Stomach (tissue), 9 donors: ENCODE measurements around the gene WDR82. TPM values are rescaled to one million over a fixed set of nuclear protein-coding genes. Genes with fewer than 3 reads are reported as not detected.

ENCODE experiments used
- DNase-seq, 2 donors: peaks; one replicate each; pipeline versions ENCODE4 v3.0.0 to v3.0.0-alpha.2; 2013 to 2019
- H3K27ac ChIP-seq, 5 donors: fragments of 200-600 bp in 4 of 5; sonication (generic) in 4 of 5; one replicate each; pipeline ENCODE4 v1.5.1; 2013 to 2019; ENCODE audit warnings: mild to moderate bottlenecking in 1 of 5, moderate library complexity in 1 of 5
- H3K27me3 ChIP-seq, 3 donors: fragments of 200-600 bp; sonication (generic); one replicate each; pipeline ENCODE4 v1.5.1; 2017 to 2019; ENCODE audit warnings: mixed run types in 1 of 3
- H3K36me3 ChIP-seq, 4 donors: fragments of 200-600 bp; sonication (generic); 1 replicate in 3 of 4; 2 replicates in 1 of 4; pipeline ENCODE4 v1.5.1; 2016 to 2019
- H3K4me1 ChIP-seq, 4 donors: fragments of 200-600 bp; sonication (generic); one replicate each; pipeline ENCODE4 v1.5.1; 2016 to 2019
- H3K4me3 ChIP-seq, 4 donors: fragments of 200-600 bp; sonication (generic) in 3 of 4; one replicate each; pipeline ENCODE4 v1.5.1; 2016 to 2019; ENCODE audit warnings: mild to moderate bottlenecking in 1 of 4
- H3K9me3 ChIP-seq, 4 donors: fragments of 200-600 bp; sonication (generic); one replicate each; pipeline ENCODE4 v1.5.1; 2016 to 2019
- CTCF ChIP-seq, 7 experiments: fragments of 450-650 bp in 4 of 7; fragments of 200-600 bp in 3 of 7; sonication (generic) in 3 of 7; IDR thresholded peaks; one replicate each; pipeline ENCODE4 v1.5.1; 2016 to 2019; ENCODE audit warnings: antibody characterized with exemption in 7 of 7, control low read depth in 2 of 7, mild to moderate bottlenecking in 1 of 7
- EP300 ChIP-seq: sonication (generic); formaldehyde crosslinking; IDR thresholded peaks from one replicate; pipeline ENCODE4 v1.6.1; 2017; ENCODE audit warnings: antibody characterized with exemption
- POLR2A ChIP-seq, 4 donors: fragments of 450-650 bp; IDR thresholded peaks; one replicate each; pipeline ENCODE4 v1.6.1; 2016; ENCODE audit warnings: antibody characterized with exemption in 4 of 4, control low read depth in 2 of 4, mild to moderate bottlenecking in 1 of 4, moderate library complexity in 1 of 4
- POLR2AphosphoS5 ChIP-seq, 3 donors: sonication (generic); formaldehyde crosslinking; IDR thresholded peaks; one replicate each; pipeline ENCODE4 v1.6.1; 2016; ENCODE audit warnings: antibody characterized with exemption in 3 of 3
- WGBS, 5 donors: extraction: QIAGEN DNeasy Blood & Tissue Kit in 3 of 5; methylation state at CpG; one replicate each; pipeline versions ENCODE4 v1.1.5 to v1.1.7; 2013 to 2018; 5-methylcytosine and 5-hydroxymethylcytosine counted together
- intact Hi-C: fragments of 100-400 bp; cut with DNase I; formaldehyde crosslinking; loops from one replicate; pipeline ENCODE4 v1.15.1; 2023; ENCODE audit warnings: low total_unique reads
- polyA plus RNA-seq, 3 donors: library from polyadenylated mRNA; stranded (reverse); fragments of 200-250 nt; gene quantifications; one replicate each; pipeline ENCODE4 v1.2.3, GENCODE V29; 2013
- small RNA-seq, 4 donors: library from RNA; depleted of rRNA; stranded (forward); fragments of <200 nt; gene quantifications; one replicate each; pipeline ENCODE3, GENCODE V24; 2016
- total RNA-seq, 5 donors: library from RNA; depleted of rRNA; stranded (reverse); fragments of >200 nt; gene quantifications; one replicate each; pipeline versions ENCODE4 v1.1.0 to v1.2.3, GENCODE V29; 2014 to 2016
- donor health status: healthy with polysubstance abuse.
- donor health status: Bipolar disorder and iron deficiency.
- donor health status: healthy.

The WDR82 gene
- total and polyA plus RNA-seq, 8 donors, result 8.2 to 64.8 (median 29.2) TPM

GRCh38 chr3:52210037-52210436 is 68.4 kb downstream of the WDR82 start:
- H3K27me3 ChIP-seq, result no peaks in the 10 kb centered on the region
- no peak overlapping the region for H3K4me3 ChIP-seq
- DNase-seq, result no peak
- H3K4me1 ChIP-seq, result peaks cover 0 to 38% (median 7%) of the 10 kb centered on the region in 4 donors
- H3K36me3 ChIP-seq, result peaks cover 94 to 100% (median 100%) of the 10 kb centered on the region in 4 donors
- H3K9me3 ChIP-seq, result no peaks in the 10 kb centered on the region
- peak overlapping the region in 3 of 5 donors; percentile 35 to 60 (median 54) for H3K27ac ChIP-seq
- no peak for TF ChIP-seq POLR2A (IDR thresholded peaks at IDR 0.05)
- no peak for TF ChIP-seq EP300
- TF ChIP-seq POLR2AphosphoS5 (IDR thresholded peaks at IDR 0.05), result no peak
- TF ChIP-seq CTCF (IDR thresholded peaks at IDR 0.05), result no peak
- intact Hi-C loops, result no loop called here

- Histone ChIP-seq H3K4me3 (no peak overlapping the region), H3K36me3 (peaks cover 91 to 100% (median 100%) of the 10 kb centered on the region in 4 donors), H3K4me1 (peaks cover 7 to 52% (median 15%) of the 10 kb centered on the region in 4 donors), H3K27ac (no peak overlapping the region), H3K27me3 (no peaks in the 10 kb centered on the region), H3K9me3 (no peaks in the 10 kb centered on the region)
- no peak for DNase-seq
- intact Hi-C loops, result no loop called here
- no peak for TF ChIP-seq POLR2A (IDR thresholded peaks at IDR 0.05)
- WGBS, 5 donors, result 81 to 92% (median 89%) methylated on average over 4 of the region's 4 CpGs
These were observed 69.9 kb downstream of the WDR82 start for GRCh38 chr3:52208556-52208955.

GRCh38 chr3:52205727-52206372 is 72.6 kb downstream of the WDR82 start:
- TF ChIP-seq POLR2AphosphoS5 (IDR thresholded peaks at IDR 0.05), result no peak
- TF ChIP-seq POLR2A (IDR thresholded peaks at IDR 0.05), result no peak
- TF ChIP-seq CTCF (IDR thresholded peaks at IDR 0.05), result no peak
- no peak for TF ChIP-seq EP300
- Histone ChIP-seq H3K4me1 (peaks cover 7 to 58% (median 22%) of the 10 kb centered on the region in 4 donors), H3K36me3 (peaks cover 78 to 98% (median 96%) of the 10 kb centered on the region in 4 donors), H3K27me3 (no peaks in the 10 kb centered on the region), H3K9me3 (no peaks in the 10 kb centered on the region), H3K4me3 (no peak overlapping the region), H3K27ac (no peak overlapping the region)
- intact Hi-C loops, result no loop called here
- whole genome bisulfite sequencing, 5 donors, result 80 to 89% (median 87%) methylated on average over 6 of the region's 6 CpGs
- DNase-seq, result no peak

Small RNA genes within 50 kb of the gene (small RNA-seq; reads per million reads assigned to genes)
- 0 to 0.31 (median 0.05) reads per million in 4 donors for gene MIR135A1
- gene MIRLET7G, result 1,352 to 2,970 (median 1,766) reads per million in 4 donors

Other genes starting within 250 kb of the WDR82 start
- gene DUSP7, start 222.1 kb downstream of the WDR82 start, total RNA-seq, result 10 to 100 TPM in 1 of 5 donors, 1 to 10 TPM in 3, under 1 TPM in 1; 0.58 to 23.7 (median 4.6) TPM
- 10 to 100 TPM in 1 of 3 donors, 1 to 10 TPM in 2; 4.9 to 11.2 (median 5.1) TPM for gene DUSP7, start 222.1 kb downstream of the WDR82 start, polyA plus RNA-seq
- gene POC1A, start 124.2 kb downstream of the WDR82 start, total RNA-seq, result 10 to 100 TPM in 1 of 5 donors, 1 to 10 TPM in 3, not detected in 1; 1.8 to 23.2 (median 3.5) TPM
- gene POC1A, start 124.2 kb downstream of the WDR82 start, polyA plus RNA-seq, result 1 to 10 TPM; 3.0 to 4.4 (median 3.5) TPM
- 10 to 100 TPM; 19.6 to 75.3 (median 33.4) TPM for gene ALAS1, start 80.5 kb downstream of the WDR82 start, total RNA-seq
- gene ALAS1, start 80.5 kb downstream of the WDR82 start, polyA plus RNA-seq, result 10 to 100 TPM; 35.6 to 59.1 (median 42.7) TPM
- gene TLR9, start 53.0 kb downstream of the WDR82 start, total RNA-seq, result not detected
- under 1 TPM in 1 of 3 donors, not detected in 2; 0.18 TPM for gene TLR9, start 53.0 kb downstream of the WDR82 start, polyA plus RNA-seq
- gene TWF2, start 39.5 kb downstream of the WDR82 start, total RNA-seq, result 100 to 1,000 TPM in 1 of 5 donors, 10 to 100 TPM in 4; 18.7 to 237 (median 39.1) TPM
- gene TWF2, start 39.5 kb downstream of the WDR82 start, polyA plus RNA-seq, result 10 to 100 TPM; 37.5 to 58.7 (median 40.8) TPM
- 10 to 100 TPM in 3 of 5 donors, 1 to 10 TPM in 2; 7.9 to 44.9 (median 11.0) TPM for gene PPM1M, start 32.9 kb downstream of the WDR82 start, total RNA-seq
- 10 to 100 TPM; 16.4 to 25.7 (median 19.8) TPM for gene PPM1M, start 32.9 kb downstream of the WDR82 start, polyA plus RNA-seq
- gene GLYCTK, start 9.2 kb upstream of the WDR82 start, total RNA-seq, result 10 to 100 TPM; 16.7 to 55.0 (median 19.2) TPM
- 10 to 100 TPM in 2 of 3 donors, 1 to 10 TPM in 1; 9.1 to 26.9 (median 14.6) TPM for gene GLYCTK, start 9.2 kb upstream of the WDR82 start, polyA plus RNA-seq
- gene DNAH1, start 37.7 kb upstream of the WDR82 start, total RNA-seq, result 10 to 100 TPM in 4 of 5 donors, 1 to 10 TPM in 1; 6.1 to 57.6 (median 22.2) TPM
- gene DNAH1, start 37.7 kb upstream of the WDR82 start, polyA plus RNA-seq, result 1 to 10 TPM; 1.9 to 3.4 (median 3.0) TPM
- 100 to 1,000 TPM in 1 of 5 donors, 10 to 100 TPM in 4; 49.4 to 137 (median 66.8) TPM for gene BAP1, start 131.4 kb upstream of the WDR82 start, total RNA-seq
- 10 to 100 TPM; 50.3 to 68.1 (median 52.4) TPM for gene BAP1, start 131.4 kb upstream of the WDR82 start, polyA plus RNA-seq
- 10 to 100 TPM; 11.4 to 53.3 (median 15.2) TPM for gene PHF7, start 132.0 kb upstream of the WDR82 start, total RNA-seq
- 10 to 100 TPM in 1 of 3 donors, 1 to 10 TPM in 2; 3.7 to 10.2 (median 4.1) TPM for gene PHF7, start 132.0 kb upstream of the WDR82 start, polyA plus RNA-seq
- 1 to 10 TPM in 3 of 5 donors, under 1 TPM in 2; under 0.01 to 9.6 (median 1.7) TPM for gene SEMA3G, start 166.5 kb upstream of the WDR82 start, total RNA-seq
- gene SEMA3G, start 166.5 kb upstream of the WDR82 start, polyA plus RNA-seq, result 1 to 10 TPM; 1.4 to 2.3 (median 1.9) TPM
- 1 to 10 TPM in 2 of 5 donors, not detected in 3; 3.1 to 6.5 TPM for gene TNNC1, start 175.4 kb upstream of the WDR82 start, total RNA-seq
- gene TNNC1, start 175.4 kb upstream of the WDR82 start, polyA plus RNA-seq, result 10 to 100 TPM in 2 of 3 donors, 1 to 10 TPM in 1; 4.9 to 41.1 (median 20.3) TPM
- gene NISCH, start 177.0 kb upstream of the WDR82 start, total RNA-seq, result 100 to 1,000 TPM in 3 of 5 donors, 10 to 100 TPM in 2; 68.5 to 456 (median 147) TPM
- gene NISCH, start 177.0 kb upstream of the WDR82 start, polyA plus RNA-seq, result 10 to 100 TPM; 18.3 to 36.4 (median 19.9) TPM
- 100 to 1,000 TPM in 2 of 5 donors, 10 to 100 TPM in 3; 51.6 to 295 (median 79.9) TPM for gene STAB1, start 216.7 kb upstream of the WDR82 start, total RNA-seq
- 10 to 100 TPM; 33.7 to 55.3 (median 48.6) TPM for gene STAB1, start 216.7 kb upstream of the WDR82 start, polyA plus RNA-seq